Measurements from ENCODE around the gene ZNF582.

ZNF582 gene

GRCh38 chr19:56360841-56361240, 32.5 kb downstream of the ZNF582 start:
- Histone ChIP-seq H3K4me1 (ENCODE audit: low read length) (no peaks in the 10 kb centered on the region), H3K79me2 (ENCODE audit: low read length) (no peaks in the 10 kb centered on the region), H3K27ac (ENCODE audit: low read length) (no peak overlapping the region), H3K4me2 (ENCODE audit: low read depth, low read length) (no peak overlapping the region), H3F3A (ENCODE audit: insufficient read depth, low read length) (no peaks in the 10 kb centered on the region), H2AFZ (ENCODE audit: low read length) (no peak overlapping the region), H3K9me3 (replicated peaks; ENCODE audit: insufficient read depth, low read length) (no peaks in the 10 kb centered on the region), H3K9me2 (replicated peaks; ENCODE audit: insufficient read depth, low read length) (no peaks in the 10 kb centered on the region), H3K4me3 (ENCODE audit: low read length) (no peak overlapping the region), H4K20me1 (ENCODE audit: insufficient read depth, low read length) (no peaks in the 10 kb centered on the region), H3K9ac (ENCODE audit: low read length) (no peak overlapping the region), H3K36me3 (replicated peaks; ENCODE audit: insufficient read depth, low read length) (no peaks in the 10 kb centered on the region), H3K27me3 (replicated peaks; ENCODE audit: insufficient read depth, low read length) (no peaks in the 10 kb centered on the region; the same call in 1 of the 2 replicates)
- no peak for DNase-seq
- TF ChIP-seq CTCF (IDR thresholded peaks at IDR 0.05; ENCODE audit: low read length) (no peak), EZH2phosphoT487 (IDR thresholded peaks at IDR 0.05; ENCODE audit: low read length) (no peak), EZH2 (optimal IDR thresholded peaks at IDR 0.05; ENCODE audit: low read depth, low read length) (no peak)

- no peaks in the 10 kb centered on the region for H3F3A ChIP-seq (ENCODE audit: insufficient read depth, low read length)
- TF ChIP-seq EZH2phosphoT487 (IDR thresholded peaks at IDR 0.05; ENCODE audit: low read length) (no peak), CTCF (IDR thresholded peaks at IDR 0.05; ENCODE audit: low read length) (no peak), EZH2 (optimal IDR thresholded peaks at IDR 0.05; ENCODE audit: low read depth, low read length) (no peak)
- no peak overlapping the region for H3K4me3 ChIP-seq (ENCODE audit: low read length)
These were observed 36.4 kb downstream of the ZNF582 start for GRCh38 chr19:56356944-56357343.

GRCh38 chr19:56355517-56355916, 37.8 kb downstream of the ZNF582 start:
- Histone ChIP-seq H3F3A (ENCODE audit: insufficient read depth, low read length) (no peaks in the 10 kb centered on the region), H4K20me1 (ENCODE audit: insufficient read depth, low read length) (no peaks in the 10 kb centered on the region), H3K9ac (ENCODE audit: low read length) (no peak overlapping the region), H3K4me1 (ENCODE audit: low read length) (no peaks in the 10 kb centered on the region), H3K4me2 (ENCODE audit: low read depth, low read length) (no peak overlapping the region), H2AFZ (ENCODE audit: low read length) (no peak overlapping the region), H3K27me3 (replicated peaks; ENCODE audit: insufficient read depth, low read length) (peaks cover 8% of the 10 kb centered on the region; the same call in 1 of the 2 replicates), H3K4me3 (ENCODE audit: low read length) (no peak overlapping the region), H3K9me3 (replicated peaks; ENCODE audit: insufficient read depth, low read length) (no peaks in the 10 kb centered on the region), H3K79me2 (ENCODE audit: low read length) (no peaks in the 10 kb centered on the region), H3K36me3 (replicated peaks; ENCODE audit: insufficient read depth, low read length) (no peaks in the 10 kb centered on the region), H3K27ac (ENCODE audit: low read length) (no peak overlapping the region), H3K9me2 (replicated peaks; ENCODE audit: insufficient read depth, low read length) (no peaks in the 10 kb centered on the region)
- no peak for TF ChIP-seq CTCF (IDR thresholded peaks at IDR 0.05; ENCODE audit: low read length)
- no peak for TF ChIP-seq EZH2 (optimal IDR thresholded peaks at IDR 0.05; ENCODE audit: low read depth, low read length)
- TF ChIP-seq EZH2phosphoT487 (IDR thresholded peaks at IDR 0.05; ENCODE audit: low read length) = no peak
- no peak for DNase-seq

More at GRCh38 chr19:56356944-56357343, 36.4 kb downstream of the ZNF582 start:
- Histone ChIP-seq H3K36me3 (replicated peaks; ENCODE audit: insufficient read depth, low read length) (no peaks in the 10 kb centered on the region), H3K27ac (ENCODE audit: low read length) (no peak overlapping the region), H3K27me3 (replicated peaks; ENCODE audit: insufficient read depth, low read length) (peaks cover 3% of the 10 kb centered on the region; the same call in 1 of the 2 replicates), H2AFZ (ENCODE audit: low read length) (no peak overlapping the region), H3K9me3 (replicated peaks; ENCODE audit: insufficient read depth, low read length) (no peaks in the 10 kb centered on the region), H3K4me1 (ENCODE audit: low read length) (no peaks in the 10 kb centered on the region), H4K20me1 (ENCODE audit: insufficient read depth, low read length) (no peaks in the 10 kb centered on the region), H3K4me2 (ENCODE audit: low read depth, low read length) (no peak overlapping the region), H3K9me2 (replicated peaks; ENCODE audit: insufficient read depth, low read length) (no peaks in the 10 kb centered on the region), H3K9ac (ENCODE audit: low read length) (no peak overlapping the region), H3K79me2 (ENCODE audit: low read length) (no peaks in the 10 kb centered on the region)
- DNase-seq = no peak
